GOT3 (cell line): ENCODE data around the gene LARP6.
"Not testable (repeated sequence)": the region's sequence is repeated elsewhere in the genome, so short reads cannot be mapped to it uniquely, and the experiment has no call there.

Experiments
- DNase-seq: peaks from one replicate; lab custom pipeline; 2025; ENCODE audit warnings: mixed read lengths; lab: John Stamatoyannopoulos, UW

LARP6 gene

GRCh38 chr15:70858614-70859321 lies 4.8 kb upstream of the LARP6 start:
- DNase-seq, result not testable (repeated sequence)

GRCh38 chr15:70857562-70858285 lies 3.8 kb upstream of the LARP6 start:
- DNase-seq, result no peak

DNA sequence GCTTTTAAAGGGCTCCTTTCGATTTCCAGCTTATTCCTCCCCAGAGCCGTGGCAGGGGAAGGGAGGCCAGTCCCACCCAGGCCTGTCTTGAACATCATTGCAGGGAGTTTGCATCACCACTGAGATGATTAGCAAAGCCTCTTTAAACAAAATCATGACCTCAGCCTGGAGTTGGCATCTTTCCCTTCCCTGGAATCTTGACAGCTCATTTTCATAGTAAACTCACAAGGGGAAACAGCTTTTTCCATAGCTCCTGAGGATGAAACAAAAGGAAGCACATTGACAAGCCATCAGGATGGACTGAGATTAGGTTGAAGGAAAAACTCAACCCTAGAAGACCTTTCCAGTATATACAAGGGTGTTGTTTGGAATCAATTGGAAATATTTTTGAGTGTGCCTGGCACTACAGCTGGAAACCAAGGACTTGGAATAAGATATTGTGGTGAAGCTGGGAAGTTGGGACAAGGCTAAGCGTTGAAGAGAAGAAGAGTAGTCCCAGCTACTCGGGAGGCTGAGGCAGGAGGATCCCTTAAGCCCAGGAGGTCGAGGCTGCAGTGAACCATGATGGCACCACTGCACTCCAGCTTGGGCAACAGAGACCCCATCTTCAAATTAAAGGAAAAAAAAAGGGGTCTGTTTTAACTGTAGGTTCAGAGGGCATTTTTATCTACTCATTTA lies 3.1 kb upstream of the LARP6 start:
- DNase-seq, result peak; percentile 80

- DNase-seq, result no peak
These were observed 2.4 kb upstream of the LARP6 start for GRCh38 chr15:70856177-70856883.

GRCh38 chr15:70855764-70856163 lies 1.8 kb upstream of the LARP6 start:
- DNase-seq, result no peak

DNA sequence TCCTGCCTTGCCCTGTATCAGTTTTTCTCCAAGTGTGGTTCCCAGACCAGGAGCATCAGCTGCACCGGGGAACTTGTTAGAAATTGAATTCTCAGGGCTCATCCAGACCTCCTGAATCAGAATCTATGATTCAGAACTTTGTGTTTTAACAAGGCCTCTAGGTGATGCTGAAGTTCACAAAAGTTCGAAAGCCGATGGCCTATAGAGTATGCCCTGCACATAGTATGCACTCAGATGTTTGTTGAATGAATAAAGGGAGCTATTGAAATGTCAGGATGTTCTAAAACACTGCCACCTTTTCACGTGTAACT lies 664 bp upstream of the LARP6 start:
- no peak for DNase-seq

DNA sequence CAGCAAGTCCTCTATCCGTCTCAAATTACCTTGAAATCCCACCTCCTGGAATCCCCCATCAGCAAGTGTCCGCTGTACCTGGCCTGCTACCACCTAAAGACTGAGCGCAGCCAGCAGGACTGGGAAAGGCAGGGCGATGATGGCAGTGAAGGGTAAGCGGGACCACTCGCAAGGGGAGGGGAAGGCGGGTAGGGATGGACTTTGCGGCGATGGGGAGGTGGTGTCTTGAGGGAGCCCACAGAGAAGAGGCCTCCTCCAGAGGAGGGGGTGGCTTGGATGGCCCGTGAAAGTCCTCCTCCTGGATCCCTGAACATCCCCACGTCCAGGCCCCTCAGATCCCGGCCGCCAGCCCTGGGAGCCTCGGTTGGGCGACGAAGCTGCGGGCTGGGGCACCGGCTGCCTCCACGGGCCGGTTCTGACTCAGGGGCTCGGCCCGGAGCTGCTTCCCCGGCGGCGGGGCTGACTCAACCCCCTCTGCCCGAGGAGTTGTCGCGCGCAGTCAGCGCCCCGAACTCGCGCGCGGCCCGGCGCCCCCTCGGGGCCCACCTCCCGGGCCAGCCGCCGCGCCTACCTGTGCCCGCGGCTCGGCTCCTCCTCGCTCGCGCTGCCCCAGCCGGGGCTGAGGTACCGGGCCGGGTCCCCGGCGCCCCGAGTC lies 512 bp downstream of the LARP6 start:
- DNase-seq, result peak; percentile 15

- no peak for DNase-seq
These were observed 1.2 kb downstream of the LARP6 start for GRCh38 chr15:70852501-70853317.

GRCh38 chr15:70851889-70852288 lies 2.1 kb downstream of the LARP6 start:
- no peak for DNase-seq

- no peak for DNase-seq
These were observed 8.2 kb downstream of the LARP6 start for GRCh38 chr15:70845602-70846360.

DNA sequence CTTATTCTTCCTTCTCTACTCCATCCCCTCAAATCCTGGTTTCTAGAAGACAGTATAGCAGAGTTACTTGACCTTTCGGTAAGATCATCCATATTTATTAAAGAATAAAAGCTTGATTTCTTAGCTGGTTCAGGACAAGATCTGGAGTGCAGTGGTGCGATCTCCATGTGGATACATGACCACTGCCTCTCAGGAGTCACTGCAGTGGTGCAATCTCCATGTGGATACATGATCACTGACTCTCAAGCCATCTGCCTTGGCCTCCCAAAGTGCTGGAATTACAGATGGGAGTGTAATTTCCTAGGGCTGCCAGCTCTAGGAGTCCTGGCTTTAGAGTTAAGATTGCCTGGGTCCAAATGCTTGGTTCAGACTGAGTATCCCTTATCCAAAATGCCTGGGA lies 16.5 kb downstream of the LARP6 start:
- no peak for DNase-seq

- DNase-seq, result no peak
These were observed 18.1 kb downstream of the LARP6 start for GRCh38 chr15:70835841-70836240.

GRCh38 chr15:70835415-70835814 lies 18.5 kb downstream of the LARP6 start:
- DNase-seq, result no peak

DNA sequence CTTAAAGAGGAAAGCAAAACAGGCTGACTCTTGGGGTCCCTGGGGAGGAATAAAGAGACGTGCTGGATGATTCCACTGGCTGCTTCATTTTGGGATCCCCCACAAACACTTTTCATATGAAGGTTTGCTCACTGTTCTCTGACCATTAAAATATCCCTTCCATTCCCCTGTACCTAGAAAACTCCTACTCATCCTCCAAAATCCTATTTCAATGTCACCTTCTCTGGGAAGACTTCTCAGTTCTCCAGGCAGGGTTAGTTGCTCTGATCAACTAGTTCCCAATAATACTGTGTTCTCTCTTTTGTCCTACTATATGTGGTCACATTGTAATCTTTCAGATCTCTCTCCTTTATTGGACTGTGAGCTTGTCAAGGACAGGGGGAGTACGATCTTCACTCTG lies 19.0 kb downstream of the LARP6 start:
- no peak for DNase-seq

DNA sequence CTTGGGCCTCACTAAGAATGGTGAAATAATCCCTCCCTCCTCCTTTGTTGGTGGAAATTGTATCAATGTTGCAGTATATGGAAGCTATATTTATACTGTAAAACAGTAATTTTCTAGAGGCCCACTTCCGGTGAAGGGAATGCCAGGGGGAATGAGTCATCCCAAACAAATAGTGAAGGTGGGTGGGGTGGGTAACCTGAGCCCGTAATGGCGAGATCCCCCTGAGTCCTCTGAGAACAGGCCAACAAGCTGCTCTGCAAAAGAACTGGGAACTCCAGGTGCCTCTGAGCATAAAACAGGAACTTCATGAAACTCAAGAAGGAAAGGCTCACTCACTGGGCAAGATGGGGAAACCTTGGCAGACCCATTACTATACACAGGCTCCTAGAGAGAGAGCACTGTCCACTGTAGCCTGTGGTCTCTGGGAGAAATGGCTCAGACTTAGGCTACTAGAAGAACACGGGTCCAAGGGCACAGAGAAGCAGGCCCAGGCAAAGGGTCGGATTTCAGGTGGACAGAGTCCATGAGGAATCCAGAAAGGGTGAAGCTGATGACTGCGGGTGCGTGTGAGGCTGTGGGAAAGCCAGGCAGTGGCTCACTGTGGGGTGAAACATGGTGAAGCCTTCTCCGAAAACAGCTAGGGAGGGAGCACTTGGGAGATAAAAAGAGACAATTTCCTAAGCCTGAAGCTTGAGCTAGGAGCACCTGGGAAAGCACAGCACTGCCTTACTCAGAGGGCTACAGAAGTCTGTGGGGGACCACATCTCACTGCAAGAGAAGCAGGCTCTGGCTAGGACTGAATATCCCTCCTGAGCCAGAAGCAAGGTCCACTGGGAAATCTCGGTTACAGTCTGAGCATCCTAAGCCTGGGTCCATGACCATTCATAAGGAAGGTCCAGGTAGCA lies 19.8 kb downstream of the LARP6 start:
- DNase-seq, result no peak

DNA sequence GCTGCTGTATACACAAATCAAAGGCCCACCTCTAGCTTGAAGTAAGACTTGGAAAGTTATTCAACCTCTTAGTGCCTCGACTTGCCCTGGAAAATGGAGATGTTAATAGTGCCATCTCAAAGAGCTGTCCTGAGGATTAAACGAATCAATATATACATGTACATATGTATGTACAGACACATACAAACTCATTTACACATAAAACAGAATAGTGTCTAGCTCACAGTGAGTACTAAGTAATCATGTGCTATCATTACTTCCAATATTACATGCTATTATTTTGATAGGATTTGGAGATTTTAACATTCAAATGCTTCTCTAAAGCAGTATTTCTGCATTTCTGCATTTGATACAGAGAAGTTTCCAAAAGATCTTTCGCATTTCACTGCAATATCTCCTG lies 20.5 kb downstream of the LARP6 start:
- no peak for DNase-seq

GRCh38 chr15:70832176-70832575 lies 21.8 kb downstream of the LARP6 start:
- no peak for DNase-seq

DNA sequence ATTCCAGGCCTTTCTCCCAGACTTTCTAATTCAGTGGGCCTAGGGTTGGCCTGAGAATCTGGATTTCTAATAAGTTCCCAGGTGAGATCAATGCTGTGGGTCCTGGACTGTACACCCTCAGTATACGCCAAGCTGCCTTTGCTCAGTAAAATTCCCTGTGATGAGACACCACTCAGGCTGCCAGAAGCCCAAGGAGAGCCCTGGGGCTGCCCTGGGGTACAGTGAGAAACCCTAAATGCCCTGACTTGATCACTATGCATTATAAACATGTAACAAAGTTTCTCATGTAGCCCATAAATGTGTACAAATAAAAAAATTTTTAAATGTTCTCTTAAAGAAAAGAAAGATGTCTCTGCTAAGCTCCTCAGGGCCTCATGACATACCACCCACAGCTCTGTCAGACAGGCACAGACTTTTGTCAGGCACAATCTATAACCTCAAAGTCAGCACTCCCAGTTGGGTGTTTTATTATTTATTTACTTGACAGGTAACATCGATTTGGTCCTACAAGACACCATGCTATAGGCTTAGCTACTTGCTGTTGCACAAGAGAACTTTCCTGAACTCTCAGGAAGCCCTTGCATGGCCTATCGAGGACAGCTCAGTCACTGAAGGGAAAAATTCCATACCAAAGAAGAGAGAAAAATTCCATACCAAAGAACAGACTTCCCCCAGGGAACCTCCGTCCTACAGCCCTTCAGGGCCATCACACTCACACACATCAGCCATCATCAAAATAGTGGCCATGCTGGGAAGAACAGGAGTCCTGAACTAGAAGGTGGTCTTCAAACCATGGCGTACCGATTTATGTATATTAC lies 22.7 kb downstream of the LARP6 start:
- no peak for DNase-seq

- no peak for DNase-seq
These were observed 23.3 kb downstream of the LARP6 start for GRCh38 chr15:70830615-70831014.
